Lower leg skin (tissue), 3 donors: Measurements from ENCODE around the gene CLSTN2.

Experiments used
- CTCF ChIP-seq, 3 donors: fragments of 450-650 bp; IDR thresholded peaks; one replicate each; pipeline ENCODE4 v1.5.1; 2016; ENCODE audit warnings: antibody characterized with exemption in 3 of 3, mild to moderate bottlenecking in 3 of 3, moderate library complexity in 2 of 3
- POLR2A ChIP-seq, 2 donors: fragments of 450-650 bp; IDR thresholded peaks; one replicate each; pipeline ENCODE4 v1.6.1; 2016 to 2017; ENCODE audit warnings: antibody characterized with exemption in 2 of 2, mild to moderate bottlenecking in 1 of 2, moderate library complexity in 1 of 2

DNA sequence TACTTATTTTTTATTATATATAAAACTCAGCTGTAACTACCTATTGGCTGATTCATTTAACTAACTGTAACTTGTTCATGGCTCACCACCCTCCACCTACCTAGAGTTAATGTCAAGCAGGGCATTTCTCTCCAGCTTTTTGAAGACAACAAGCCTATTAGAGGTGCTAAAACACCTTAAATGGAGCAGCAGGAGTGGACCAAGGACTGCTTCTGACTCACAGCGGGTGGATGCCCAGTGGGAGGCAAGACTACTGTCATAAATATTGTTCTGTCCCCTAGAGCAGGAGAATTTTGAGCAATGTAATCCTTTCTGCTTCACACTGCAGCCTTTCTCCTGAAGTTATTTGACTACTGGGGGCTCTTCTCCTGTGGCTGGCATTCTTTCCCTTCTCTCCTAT is 146.9 kb downstream of the CLSTN2 start:
- no peak for TF ChIP-seq CTCF (IDR thresholded peaks at IDR 0.05)
- TF ChIP-seq POLR2A (IDR thresholded peaks at IDR 0.05): no peak
